Trophoblast cell (in vitro differentiated cells and primary cell): ENCODE data around the gene NAPG.

ENCODE experiments used
- DNase-seq, 2 donors: peaks; one replicate each; pipeline ENCODE4 v3.0.0-alpha.2; 2016
- H2AFZ ChIP-seq: 2 replicates; pipeline ENCODE4 v1.6.1; 2013; ENCODE audit warnings: low read length, moderate library complexity, mild to moderate bottlenecking; ENCODE audit not compliant: insufficient read depth, poor library complexity
- H2AK5ac ChIP-seq: 2 replicates; pipeline ENCODE4 v1.6.1; 2013; ENCODE audit warnings: mild to moderate bottlenecking, low read length
- H2BK120ac ChIP-seq: 2 replicates; pipeline ENCODE4 v1.6.1; 2013; ENCODE audit warnings: low read length, mild to moderate bottlenecking, moderate library complexity; ENCODE audit not compliant: insufficient read depth, poor library complexity
- H2BK12ac ChIP-seq: 2 replicates; pipeline ENCODE4 v1.6.1; 2013; ENCODE audit warnings: mild to moderate bottlenecking, low read length, moderate library complexity
- H2BK5ac ChIP-seq: 2 replicates; pipeline ENCODE4 v1.6.1; 2013; ENCODE audit warnings: low read length, low read depth, moderate library complexity, mild to moderate bottlenecking; ENCODE audit not compliant: poor library complexity
- H3K14ac ChIP-seq: 2 replicates; pipeline ENCODE4 v1.6.1; 2013; ENCODE audit warnings: mild to moderate bottlenecking, low read length
- H3K18ac ChIP-seq: 2 replicates; pipeline ENCODE4 v1.6.1; 2013; ENCODE audit warnings: mild to moderate bottlenecking, low read length
- H3K23ac ChIP-seq: 2 replicates; pipeline ENCODE4 v1.6.1; 2013; ENCODE audit warnings: low read length
- H3K27ac ChIP-seq: 2 replicates; pipeline ENCODE4 v1.5.1; 2013; ENCODE audit warnings: low read depth, mild to moderate bottlenecking, inconsistent platforms, low read length, moderate library complexity
- H3K27me3 ChIP-seq: 2 replicates; pipeline ENCODE4 v1.6.1; 2013; ENCODE audit warnings: inconsistent platforms, mild to moderate bottlenecking, low read length, moderate library complexity; ENCODE audit not compliant: insufficient read depth
- H3K36me3 ChIP-seq, 2 experiments: 1 replicate in 1 of 2; 2 replicates in 1 of 2; pipeline ENCODE4 v1.6.1; 2013; ENCODE audit warnings: low read length in 2 of 2, mild to moderate bottlenecking in 2 of 2, moderate library complexity in 1 of 2; ENCODE audit not compliant: insufficient read depth in 2 of 2, control insufficient read depth in 1 of 2
- H3K4ac ChIP-seq: 2 replicates; pipeline ENCODE4 v1.6.1; 2013; ENCODE audit warnings: low read depth, mild to moderate bottlenecking, low read length, moderate library complexity
- H3K4me1 ChIP-seq, 2 experiments: 1 replicate in 1 of 2; 2 replicates in 1 of 2; pipeline ENCODE4 v1.6.1; 2013; ENCODE audit warnings: low read length in 2 of 2, mild to moderate bottlenecking in 2 of 2, moderate library complexity in 1 of 2; ENCODE audit not compliant: insufficient read depth in 2 of 2, control insufficient read depth in 1 of 2
- H3K4me2 ChIP-seq: 2 replicates; pipeline ENCODE4 v1.6.1; 2013; ENCODE audit warnings: inconsistent platforms, mild to moderate bottlenecking, low read length, moderate library complexity
- H3K4me3 ChIP-seq: 2 replicates; pipeline ENCODE4 v1.5.1; 2013; ENCODE audit warnings: mild to moderate bottlenecking, low read depth, low read length, inconsistent platforms
- H3K79me1 ChIP-seq: one replicate; pipeline ENCODE4 v1.6.1; 2013; ENCODE audit warnings: low read length
- H3K79me2 ChIP-seq: 2 replicates; pipeline ENCODE4 v1.6.1; 2013; ENCODE audit warnings: low read length, mild to moderate bottlenecking; ENCODE audit not compliant: control insufficient read depth, insufficient read depth, poor library complexity
- H3K9ac ChIP-seq: 2 replicates; pipeline ENCODE4 v1.6.1; 2013; ENCODE audit warnings: mild to moderate bottlenecking, low read length
- H3K9me3 ChIP-seq: 2 replicates; pipeline ENCODE4 v1.6.1; 2013; ENCODE audit warnings: low read depth, mild to moderate bottlenecking, control low read depth, inconsistent platforms, low read length; ENCODE audit not compliant: insufficient read depth
- H4K12ac ChIP-seq: 2 replicates; pipeline ENCODE4 v1.6.1; 2013; ENCODE audit warnings: low read depth, mild to moderate bottlenecking, low read length, moderate library complexity
- H4K8ac ChIP-seq: 2 replicates; pipeline ENCODE4 v1.6.1; 2013; ENCODE audit warnings: low read depth, mild to moderate bottlenecking, low read length, moderate library complexity
- H4K91ac ChIP-seq: one replicate; pipeline ENCODE4 v1.6.1; 2013; ENCODE audit warnings: low read depth, mild to moderate bottlenecking, low read length, moderate library complexity
- WGBS: extraction: QIAGEN DNeasy Blood & Tissue Kit; methylation state at CpG from one replicate; pipeline ENCODE4 v1.1.7; 2013; ENCODE audit warnings: missing lambda C conversion rate; ENCODE audit not compliant: insufficient read length, insufficient coverage; ENCODE audit errors: extremely low coverage; 5-methylcytosine and 5-hydroxymethylcytosine counted together

Gene NAPG

GRCh38 chr18:10560452-10561045 is 34.7 kb downstream of the NAPG start:
- no peak overlapping the region for H3K4me3 ChIP-seq
- no peaks in the 10 kb centered on the region for H3K27me3 ChIP-seq
- no peak overlapping the region for H3K4me2 ChIP-seq
- H4K91ac ChIP-seq: no peak overlapping the region
- H2BK5ac ChIP-seq: no peak overlapping the region
- no CpG with 5 or more reads among the region's 17 CpGs for WGBS
- H3K23ac ChIP-seq: no peak overlapping the region
- H3K36me3 ChIP-seq: peaks cover 3 to 12% of the 10 kb centered on the region in 2 experiments
- H3K79me2 ChIP-seq: no peaks in the 10 kb centered on the region
- no peak overlapping the region for H3K14ac ChIP-seq
- DNase-seq: peak; percentile 64 to 86
- H2BK12ac ChIP-seq: no peak overlapping the region
- no peaks in the 10 kb centered on the region for H3K79me1 ChIP-seq
- no peak overlapping the region for H2AFZ ChIP-seq
- no peak overlapping the region for H4K8ac ChIP-seq
- no peak overlapping the region for H4K12ac ChIP-seq
- H3K9ac ChIP-seq: no peak overlapping the region
- no peak overlapping the region for H3K18ac ChIP-seq
- no peak overlapping the region for H2AK5ac ChIP-seq
- H3K4ac ChIP-seq: no peak overlapping the region
- no peak overlapping the region for H2BK120ac ChIP-seq
- peaks cover 4% of the 10 kb centered on the region for H3K9me3 ChIP-seq
- H3K4me1 ChIP-seq: peaks cover 0 to 3% of the 10 kb centered on the region in 2 experiments
- no peak overlapping the region for H3K27ac ChIP-seq

- Histone ChIP-seq H3K79me1 (no peaks in the 10 kb centered on the region), H3K4ac (no peak overlapping the region), H2BK12ac (no peak overlapping the region), H2BK120ac (no peak overlapping the region), H3K36me3 (peaks cover 0 to under 1% of the 10 kb centered on the region in 2 experiments), H3K4me1 (peaks cover 0 to 3% of the 10 kb centered on the region in 2 experiments), H3K79me2 (no peaks in the 10 kb centered on the region), H3K27ac (no peak overlapping the region), H3K4me2 (no peak overlapping the region), H3K23ac (no peak overlapping the region), H3K18ac (no peak overlapping the region), H3K9ac (no peak overlapping the region), H4K91ac (no peak overlapping the region), H3K14ac (no peak overlapping the region), H2BK5ac (no peak overlapping the region), H2AFZ (no peak overlapping the region), H2AK5ac (no peak overlapping the region), H4K8ac (no peak overlapping the region), H4K12ac (no peak overlapping the region), H3K9me3 (peaks cover 2% of the 10 kb centered on the region), H3K27me3 (no peaks in the 10 kb centered on the region), H3K4me3 (no peak overlapping the region)
- WGBS: no CpG with 5 or more reads among the region's 5 CpGs
- no peak for DNase-seq
Observed at GRCh38 chr18:10562773-10563160, 36.9 kb downstream of the NAPG start.

- Histone ChIP-seq H3K4ac (no peak overlapping the region), H3K9me3 (no peaks in the 10 kb centered on the region), H3K79me1 (no peaks in the 10 kb centered on the region), H3K23ac (no peak overlapping the region), H3K79me2 (no peaks in the 10 kb centered on the region), H3K14ac (no peak overlapping the region), H4K8ac (no peak overlapping the region), H2BK12ac (no peak overlapping the region), H3K27me3 (no peaks in the 10 kb centered on the region), H2AK5ac (no peak overlapping the region), H2BK120ac (no peak overlapping the region), H3K4me1 (peaks cover 0 to 3% of the 10 kb centered on the region in 2 experiments), H3K4me3 (no peak overlapping the region), H3K36me3 (no peaks in the 10 kb centered on the region), H4K12ac (no peak overlapping the region), H3K27ac (no peak overlapping the region), H3K9ac (no peak overlapping the region), H2BK5ac (no peak overlapping the region), H3K4me2 (no peak overlapping the region), H2AFZ (no peak overlapping the region), H4K91ac (no peak overlapping the region), H3K18ac (no peak overlapping the region)
- no CpG with 5 or more reads among the region's 9 CpGs for WGBS
- no peak for DNase-seq
Observed at GRCh38 chr18:10563886-10564285, 38.1 kb downstream of the NAPG start.

- no peak overlapping the region for H4K12ac ChIP-seq
- H3K79me2 ChIP-seq: no peaks in the 10 kb centered on the region
- H3K9me3 ChIP-seq: no peaks in the 10 kb centered on the region
- no CpG with 5 or more reads among the region's 10 CpGs for WGBS
- H3K4me3 ChIP-seq: no peak overlapping the region
- no peak overlapping the region for H3K23ac ChIP-seq
- H2BK120ac ChIP-seq: no peak overlapping the region
- no peaks in the 10 kb centered on the region for H3K36me3 ChIP-seq
- H4K91ac ChIP-seq: no peak overlapping the region
- no peak overlapping the region for H4K8ac ChIP-seq
- H3K4me1 ChIP-seq: peaks cover 0 to 3% of the 10 kb centered on the region in 2 experiments
- H2BK5ac ChIP-seq: no peak overlapping the region
- no peak overlapping the region for H3K27ac ChIP-seq
- H3K4me2 ChIP-seq: no peak overlapping the region
- no peak overlapping the region for H2BK12ac ChIP-seq
- H3K18ac ChIP-seq: no peak overlapping the region
- H3K27me3 ChIP-seq: no peaks in the 10 kb centered on the region
- no peak overlapping the region for H2AK5ac ChIP-seq
- no peaks in the 10 kb centered on the region for H3K79me1 ChIP-seq
- no peak overlapping the region for H2AFZ ChIP-seq
- H3K9ac ChIP-seq: no peak overlapping the region
- no peak overlapping the region for H3K4ac ChIP-seq
- H3K14ac ChIP-seq: no peak overlapping the region
- DNase-seq: no peak
Observed at GRCh38 chr18:10564975-10565773, 39.3 kb downstream of the NAPG start.
